Activated CD4-positive, CD25-positive, alpha-beta regulatory T cell treated with anti-CD3 and anti-CD28 coated beads, Interleukin-2, amount 50 U/mL, for 24 hours (primary cell): Measurements from ENCODE around the gene TIGD6.
A peak's percentile ranks its signal among the peaks of the same experiment; 100 is the strongest.

ENCODE experiments used
- ATAC-seq, 2 donors: fragments of 150-1000 bp; cut with Tn5 transposase; one replicate each; pipeline ENCODE4 v1.10.0; 2021; ENCODE audit warnings: mild to moderate bottlenecking in 1 of 2, moderate library complexity in 1 of 2

The TIGD6 gene

DNA sequence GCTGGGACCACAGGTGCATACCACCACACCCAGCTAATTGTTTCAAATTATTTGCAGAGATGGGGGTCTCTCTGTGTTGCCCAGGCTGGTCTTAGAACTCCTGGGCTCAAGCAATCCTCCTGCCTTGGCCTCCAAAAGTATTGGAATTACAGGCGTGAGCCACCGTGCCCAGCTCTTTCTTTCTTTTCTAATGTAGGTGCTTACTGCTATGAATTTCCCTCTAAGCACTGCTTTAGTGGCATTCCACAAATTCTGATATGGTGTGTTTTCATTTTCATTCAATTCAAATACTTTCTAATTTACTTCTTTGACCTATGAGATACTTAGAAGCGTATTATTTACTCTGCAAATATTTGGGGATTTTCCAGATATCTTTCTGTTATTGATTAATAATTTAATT, 15.0 kb upstream of the TIGD6 start:
- no peak for ATAC-seq

DNA sequence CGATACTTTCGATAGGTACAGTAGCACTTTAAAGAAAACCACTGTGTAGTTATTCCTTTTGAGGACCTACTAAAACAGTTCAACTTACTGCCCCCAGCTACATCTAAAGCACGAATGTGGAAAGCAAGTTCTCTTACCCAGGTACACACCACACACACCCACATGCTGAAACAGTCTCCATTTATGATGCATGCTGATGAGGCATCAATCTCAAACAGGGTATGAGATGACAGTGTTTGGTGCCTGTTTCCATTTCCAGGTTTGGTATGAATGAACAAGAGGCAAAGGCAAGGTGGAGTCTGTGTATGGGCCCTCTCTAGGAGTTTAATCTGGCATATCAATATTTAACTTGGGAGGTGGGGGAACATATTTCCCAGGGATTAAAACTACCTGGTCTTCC, 14.0 kb upstream of the TIGD6 start:
- ATAC-seq, result no peak

GRCh38 chr5:150013931-150014330, 13.5 kb upstream of the TIGD6 start:
- ATAC-seq, result no peak

GRCh38 chr5:150009671-150010387, 9.4 kb upstream of the TIGD6 start:
- ATAC-seq, result no peak

- no peak for ATAC-seq
Observed at GRCh38 chr5:150007050-150007449, 6.6 kb upstream of the TIGD6 start.

GRCh38 chr5:150006318-150006717, 5.9 kb upstream of the TIGD6 start:
- no peak for ATAC-seq

- peak; percentile 57 for ATAC-seq
Observed at GRCh38 chr5:150001660-150002486, 1.4 kb upstream of the TIGD6 start.

GRCh38 chr5:150000990-150001659, 671 bp upstream of the TIGD6 start:
- peak in 1 of 2 donors; percentile 18 for ATAC-seq

- ATAC-seq, result no peak
Observed at GRCh38 chr5:149999866-150000255, 593 bp downstream of the TIGD6 start.

DNA sequence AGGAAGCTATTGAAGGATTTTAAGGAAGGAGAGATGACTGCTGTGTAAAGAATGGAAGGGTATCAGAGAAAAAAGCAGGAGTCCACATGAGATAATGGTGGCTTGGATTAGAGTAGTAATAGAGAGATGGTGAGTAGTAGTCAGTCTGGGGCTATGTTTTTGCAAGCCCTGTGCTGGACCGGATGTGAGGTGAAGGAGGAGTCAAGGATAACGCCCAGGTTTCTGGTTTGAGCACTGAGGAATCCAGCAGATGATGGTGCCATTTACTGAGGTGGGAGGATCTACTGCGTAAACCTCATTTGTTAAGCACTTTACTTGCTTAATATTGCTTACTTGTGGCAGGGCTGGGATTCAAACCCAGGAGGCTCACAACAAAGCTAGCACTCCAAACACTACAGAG, 1.1 kb downstream of the TIGD6 start:
- ATAC-seq, result no peak

DNA sequence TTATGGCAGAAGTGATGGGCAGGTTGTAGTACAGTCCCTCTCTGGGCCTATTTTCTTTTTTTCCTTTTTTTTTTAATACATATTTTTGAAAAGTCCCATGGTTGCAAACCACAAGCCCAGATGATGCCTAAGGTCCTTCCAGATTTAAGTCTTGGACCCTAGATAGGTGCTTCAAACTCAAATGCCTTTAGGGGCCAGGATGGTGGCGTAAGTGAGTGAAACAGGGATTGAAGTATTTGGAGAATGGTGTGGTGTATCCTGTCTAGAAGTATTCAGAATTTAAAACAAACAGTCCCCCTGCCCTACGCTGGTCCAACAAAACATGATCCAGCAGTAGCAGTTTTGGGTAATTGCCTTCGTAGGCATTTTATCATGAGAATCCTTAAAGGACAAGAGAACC, 2.2 kb downstream of the TIGD6 start:
- ATAC-seq, result no peak

- no peak for ATAC-seq
Observed at GRCh38 chr5:149996205-149996890, 4.1 kb downstream of the TIGD6 start.

GRCh38 chr5:149995385-149996204, 4.9 kb downstream of the TIGD6 start:
- no peak for ATAC-seq

- no peak for ATAC-seq
Observed at GRCh38 chr5:149993471-149993870, 7.0 kb downstream of the TIGD6 start.

GRCh38 chr5:149990518-149991376, 9.7 kb downstream of the TIGD6 start:
- peak; percentile 76 to 79 for ATAC-seq

GRCh38 chr5:149988126-149988525, 12.3 kb downstream of the TIGD6 start:
- no peak for ATAC-seq

DNA sequence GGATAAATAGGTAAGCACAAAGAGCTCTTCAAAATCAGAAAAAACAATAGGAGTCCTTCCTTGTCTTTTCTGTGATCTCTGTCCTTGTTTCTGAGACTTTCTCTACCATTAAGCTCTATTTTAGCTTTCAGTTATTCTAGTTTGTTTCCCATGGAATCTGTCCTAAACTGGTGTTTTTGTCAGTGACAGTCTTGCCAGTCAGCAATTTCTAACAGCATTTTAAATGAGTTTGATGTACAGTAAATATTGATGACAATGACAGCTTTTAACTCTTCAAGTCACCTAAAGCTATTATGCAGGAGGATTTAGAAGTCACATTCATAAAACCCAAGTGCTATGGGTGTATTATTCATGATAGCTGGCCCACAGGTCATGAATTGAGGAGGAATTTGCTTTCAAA, 17.9 kb downstream of the TIGD6 start:
- no peak for ATAC-seq

DNA sequence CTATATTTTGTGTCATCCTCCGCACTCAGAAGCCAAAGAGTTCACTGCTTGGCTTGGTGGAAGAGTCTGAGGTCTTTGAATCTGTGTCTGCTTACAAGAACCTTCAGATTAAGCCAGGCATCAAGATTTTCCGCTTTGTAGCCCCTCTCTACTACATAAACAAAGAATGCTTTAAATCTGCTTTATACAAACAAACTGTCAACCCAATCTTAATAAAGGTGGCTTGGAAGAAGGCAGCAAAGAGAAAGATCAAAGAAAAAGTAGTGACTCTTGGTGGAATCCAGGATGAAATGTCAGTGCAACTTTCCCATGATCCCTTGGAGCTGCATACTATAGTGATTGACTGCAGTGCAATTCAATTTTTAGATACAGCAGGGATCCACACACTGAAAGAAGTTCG, 19.2 kb downstream of the TIGD6 start:
- no peak for ATAC-seq

DNA sequence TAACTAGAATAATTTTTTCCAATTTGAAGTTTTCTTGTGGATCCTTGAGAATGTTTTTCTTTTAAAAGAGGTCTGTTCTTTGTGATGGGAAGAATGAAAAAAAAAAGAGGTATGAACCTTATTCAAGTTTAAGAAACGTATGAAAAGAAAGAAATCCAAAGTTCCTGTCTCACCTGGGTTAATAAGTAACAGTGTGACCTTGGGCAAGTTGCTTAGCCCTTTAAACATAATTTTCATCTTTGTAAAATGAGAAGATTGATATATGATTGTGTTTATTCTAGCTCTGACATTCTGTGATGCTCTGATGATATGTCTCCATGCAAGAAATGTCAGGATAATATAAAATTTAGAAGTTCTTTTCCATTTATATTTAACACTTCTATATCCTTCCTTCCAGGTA, 20.6 kb downstream of the TIGD6 start:
- ATAC-seq, result no peak

- ATAC-seq, result no peak
Observed at GRCh38 chr5:149975409-149975808, 25.0 kb downstream of the TIGD6 start.
